ENCODE results near the gene CALHM5. TPM values are rescaled to one million over a fixed set of nuclear protein-coding genes. Genes with fewer than 3 reads are reported as not detected.
A peak's percentile ranks its signal among the peaks of the same experiment; 100 is the strongest.

Gene CALHM5
- total and polyA plus RNA-seq, 9 of the 15 experiments (the other 6 are each of a cell fraction or from before 2014, with no cell fraction given) = under 0.01 to 0.05 (median 0.02) TPM; not detected in 2

DNA sequence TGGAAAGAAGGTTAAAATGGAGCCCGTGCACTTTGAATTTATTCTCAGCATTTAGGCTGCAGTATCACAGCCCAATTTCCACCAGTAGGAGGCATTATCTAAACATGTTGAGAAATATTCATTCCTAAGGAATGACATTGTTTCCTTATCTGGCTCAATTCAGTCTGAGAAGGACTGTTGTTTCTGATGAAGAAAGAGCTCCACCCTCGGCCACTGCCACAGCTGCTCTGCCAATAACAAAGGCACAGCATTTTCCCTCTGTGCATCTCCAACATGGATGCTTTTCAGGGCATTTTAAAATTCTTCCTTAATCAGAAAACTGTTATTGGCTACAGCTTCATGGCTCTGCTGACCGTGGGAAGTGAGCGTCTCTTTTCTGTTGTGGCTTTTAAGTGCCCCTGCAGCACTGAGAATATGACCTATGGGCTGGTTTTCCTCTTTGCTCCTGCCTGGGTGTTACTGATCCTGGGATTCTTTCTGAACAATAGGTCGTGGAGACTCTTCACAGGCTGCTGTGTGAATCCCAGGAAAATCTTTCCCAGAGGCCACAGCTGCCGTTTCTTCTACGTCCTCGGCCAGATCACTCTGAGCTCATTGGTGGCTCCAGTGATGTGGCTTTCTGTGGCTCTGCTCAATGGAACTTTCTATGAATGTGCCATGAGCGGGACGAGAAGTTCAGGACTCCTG lies at the start of gene CALHM5 (continued):
- TF ChIP-seq, protein P1, sequence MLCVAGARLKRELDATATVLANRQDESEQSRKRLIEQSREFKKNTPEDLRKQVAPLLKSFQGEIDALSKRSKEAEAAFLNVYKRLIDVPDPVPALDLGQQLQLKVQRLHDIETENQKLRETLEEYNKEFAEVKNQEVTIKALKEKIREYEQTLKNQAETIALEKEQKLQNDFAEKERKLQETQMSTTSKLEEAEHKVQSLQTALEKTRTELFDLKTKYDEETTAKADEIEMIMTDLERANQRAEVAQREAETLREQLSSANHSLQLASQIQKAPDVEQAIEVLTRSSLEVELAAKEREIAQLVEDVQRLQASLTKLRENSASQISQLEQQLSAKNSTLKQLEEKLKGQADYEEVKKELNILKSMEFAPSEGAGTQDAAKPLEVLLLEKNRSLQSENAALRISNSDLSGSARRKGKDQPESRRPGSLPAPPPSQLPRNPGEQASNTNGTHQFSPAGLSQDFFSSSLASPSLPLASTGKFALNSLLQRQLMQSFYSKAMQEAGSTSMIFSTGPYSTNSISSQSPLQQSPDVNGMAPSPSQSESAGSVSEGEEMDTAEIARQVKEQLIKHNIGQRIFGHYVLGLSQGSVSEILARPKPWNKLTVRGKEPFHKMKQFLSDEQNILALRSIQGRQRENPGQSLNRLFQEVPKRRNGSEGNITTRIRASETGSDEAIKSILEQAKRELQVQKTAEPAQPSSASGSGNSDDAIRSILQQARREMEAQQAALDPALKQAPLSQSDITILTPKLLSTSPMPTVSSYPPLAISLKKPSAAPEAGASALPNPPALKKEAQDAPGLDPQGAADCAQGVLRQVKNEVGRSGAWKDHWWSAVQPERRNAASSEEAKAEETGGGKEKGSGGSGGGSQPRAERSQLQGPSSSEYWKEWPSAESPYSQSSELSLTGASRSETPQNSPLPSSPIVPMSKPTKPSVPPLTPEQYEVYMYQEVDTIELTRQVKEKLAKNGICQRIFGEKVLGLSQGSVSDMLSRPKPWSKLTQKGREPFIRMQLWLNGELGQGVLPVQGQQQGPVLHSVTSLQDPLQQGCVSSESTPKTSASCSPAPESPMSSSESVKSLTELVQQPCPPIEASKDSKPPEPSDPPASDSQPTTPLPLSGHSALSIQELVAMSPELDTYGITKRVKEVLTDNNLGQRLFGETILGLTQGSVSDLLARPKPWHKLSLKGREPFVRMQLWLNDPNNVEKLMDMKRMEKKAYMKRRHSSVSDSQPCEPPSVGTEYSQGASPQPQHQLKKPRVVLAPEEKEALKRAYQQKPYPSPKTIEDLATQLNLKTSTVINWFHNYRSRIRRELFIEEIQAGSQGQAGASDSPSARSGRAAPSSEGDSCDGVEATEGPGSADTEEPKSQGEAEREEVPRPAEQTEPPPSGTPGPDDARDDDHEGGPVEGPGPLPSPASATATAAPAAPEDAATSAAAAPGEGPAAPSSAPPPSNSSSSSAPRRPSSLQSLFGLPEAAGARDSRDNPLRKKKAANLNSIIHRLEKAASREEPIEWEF (CRISPR knock-in tag; IDR thresholded peaks at IDR 0.05) = no peak
- no peak for TF ChIP-seq PCBP1 (IDR thresholded peaks at IDR 0.05; ENCODE audit: low read depth, low read length, poor library complexity, severe bottlenecking)
- no peak for TF ChIP-seq ZNF146 (CRISPR knock-in tag; IDR thresholded peaks at IDR 0.05; ENCODE audit: unreplicated experiment)
- no peak for TF ChIP-seq ETV6 (IDR thresholded peaks at IDR 0.05; ENCODE audit: borderline replicate concordance in 1 of 2, low read depth in 2 of 2, low read length in 1 of 2)
- TF ChIP-seq ETV6 (CRISPR knock-in tag; IDR thresholded peaks at IDR 0.05; ENCODE audit: borderline replicate concordance) = no peak
- no peak for TF ChIP-seq SMARCA4 (IDR thresholded peaks at IDR 0.05)
- TF ChIP-seq ZBTB26 (CRISPR knock-in tag; IDR thresholded peaks at IDR 0.05) = no peak
- TF ChIP-seq, protein P2, sequence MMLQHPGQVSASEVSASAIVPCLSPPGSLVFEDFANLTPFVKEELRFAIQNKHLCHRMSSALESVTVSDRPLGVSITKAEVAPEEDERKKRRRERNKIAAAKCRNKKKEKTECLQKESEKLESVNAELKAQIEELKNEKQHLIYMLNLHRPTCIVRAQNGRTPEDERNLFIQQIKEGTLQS (IDR thresholded peaks at IDR 0.05) = peak; percentile 65
- TF ChIP-seq, protein P2 (CRISPR knock-in tag; conservative IDR thresholded peaks at IDR 0.05) = no peak
- TF ChIP-seq, protein P3, sequence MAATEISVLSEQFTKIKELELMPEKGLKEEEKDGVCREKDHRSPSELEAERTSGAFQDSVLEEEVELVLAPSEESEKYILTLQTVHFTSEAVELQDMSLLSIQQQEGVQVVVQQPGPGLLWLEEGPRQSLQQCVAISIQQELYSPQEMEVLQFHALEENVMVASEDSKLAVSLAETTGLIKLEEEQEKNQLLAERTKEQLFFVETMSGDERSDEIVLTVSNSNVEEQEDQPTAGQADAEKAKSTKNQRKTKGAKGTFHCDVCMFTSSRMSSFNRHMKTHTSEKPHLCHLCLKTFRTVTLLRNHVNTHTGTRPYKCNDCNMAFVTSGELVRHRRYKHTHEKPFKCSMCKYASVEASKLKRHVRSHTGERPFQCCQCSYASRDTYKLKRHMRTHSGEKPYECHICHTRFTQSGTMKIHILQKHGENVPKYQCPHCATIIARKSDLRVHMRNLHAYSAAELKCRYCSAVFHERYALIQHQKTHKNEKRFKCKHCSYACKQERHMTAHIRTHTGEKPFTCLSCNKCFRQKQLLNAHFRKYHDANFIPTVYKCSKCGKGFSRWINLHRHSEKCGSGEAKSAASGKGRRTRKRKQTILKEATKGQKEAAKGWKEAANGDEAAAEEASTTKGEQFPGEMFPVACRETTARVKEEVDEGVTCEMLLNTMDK (IDR thresholded peaks at IDR 0.05; ENCODE audit: borderline replicate concordance, insufficient read depth, low read depth, low read length, poor library complexity, severe bottlenecking) = no peak
- no peak for TF ChIP-seq GTF2B (IDR thresholded peaks at IDR 0.05; ENCODE audit: extremely low read depth, insufficient read length)
- TF ChIP-seq SP1 (CRISPR knock-in tag; IDR thresholded peaks at IDR 0.05) = 0 out of 2 replicates have a peak, but pooled peaks have one; percentile 31
- no peak for TF ChIP-seq ZNF174 (CRISPR knock-in tag; IDR thresholded peaks at IDR 0.05)
- TF ChIP-seq ZNF175 (CRISPR knock-in tag; IDR thresholded peaks at IDR 0.05; ENCODE audit: low read depth) = no peak
- no peak for TF ChIP-seq EP400 (IDR thresholded peaks at IDR 0.05)
- no peak for TF ChIP-seq U2AF1 (optimal IDR thresholded peaks at IDR 0.05; ENCODE audit: low read depth, low read length)
- TF ChIP-seq HOXB6 (CRISPR knock-in tag; IDR thresholded peaks at IDR 0.05; ENCODE audit: borderline replicate concordance) = no peak
